Stomach smooth muscle (tissue), 2 donors: ENCODE measurements around the gene DDX25.

Source experiments
- H3K27ac ChIP-seq: one replicate; pipeline ENCODE4 v1.7.0; 2013; ENCODE audit warnings: mild to moderate bottlenecking, low read length, inconsistent platforms
- H3K27me3 ChIP-seq, 2 donors: one replicate each; pipeline ENCODE4 v1.7.0; 2013; ENCODE audit warnings: low read length in 2 of 2; ENCODE audit not compliant: insufficient read depth in 2 of 2, control insufficient read depth in 1 of 2
- H3K36me3 ChIP-seq, 2 donors: one replicate each; pipeline ENCODE4 v1.7.0; 2013; ENCODE audit warnings: low read length in 2 of 2; ENCODE audit not compliant: control insufficient read depth in 2 of 2, insufficient read depth in 2 of 2
- H3K4me1 ChIP-seq: one replicate; pipeline ENCODE4 v1.7.0; 2013; ENCODE audit warnings: low read length; ENCODE audit not compliant: control insufficient read depth, insufficient read depth
- H3K4me3 ChIP-seq, 2 donors: one replicate each; pipeline ENCODE4 v1.7.0; 2013; ENCODE audit warnings: low read length in 2 of 2
- H3K9ac ChIP-seq, 2 donors: one replicate each; pipeline ENCODE4 v1.7.0; 2013; ENCODE audit warnings: low read length in 2 of 2, mild to moderate bottlenecking in 1 of 2
- H3K9me3 ChIP-seq, 2 donors: one replicate each; pipeline ENCODE4 v1.7.0; 2013; ENCODE audit warnings: low read length in 2 of 2; ENCODE audit not compliant: control insufficient read depth in 2 of 2
- donor health status: healthy.
- donor health status: Pancreatic carcinoma.

Gene DDX25

DNA sequence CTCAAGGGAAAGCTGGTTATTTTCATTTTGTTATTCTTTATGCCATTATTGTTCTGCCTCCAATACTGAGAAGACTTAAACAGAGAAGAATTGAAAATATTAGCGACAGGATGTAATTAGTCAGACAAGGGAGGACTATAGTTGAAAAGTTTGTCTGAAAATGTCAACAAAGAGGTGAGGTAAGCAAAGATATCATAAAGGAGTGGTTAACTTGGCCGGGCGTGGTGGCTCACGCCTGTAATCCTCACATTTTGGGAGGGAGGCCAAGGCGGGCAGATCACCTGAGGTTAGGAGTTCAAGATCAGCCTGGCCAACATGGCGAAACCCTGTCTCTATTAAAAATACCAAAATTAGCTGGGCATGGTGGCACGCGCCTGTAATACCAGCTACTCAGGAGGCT is 20.9 kb upstream of the DDX25 start:
- peaks cover 16% of the 10 kb centered on the region for H3K4me1 ChIP-seq
- no peaks in the 10 kb centered on the region for H3K9me3 ChIP-seq

GRCh38 chr11:125886997-125887372 is 17.3 kb upstream of the DDX25 start:
- H3K9ac ChIP-seq = peak overlapping the region; percentile 64 to 68
- H3K27me3 ChIP-seq = no peaks in the 10 kb centered on the region
- H3K9me3 ChIP-seq = no peaks in the 10 kb centered on the region
- no peaks in the 10 kb centered on the region for H3K36me3 ChIP-seq
- peak overlapping the region; percentile 87 for H3K27ac ChIP-seq
- H3K4me3 ChIP-seq = peak overlapping the region; percentile 80 to 87
- peaks cover 16% of the 10 kb centered on the region for H3K4me1 ChIP-seq

More for the DNA sequence above, 20.9 kb upstream of the DDX25 start:
- Histone ChIP-seq H3K27ac (no peak overlapping the region), H3K36me3 (no peaks in the 10 kb centered on the region), H3K27me3 (no peaks in the 10 kb centered on the region), H3K9ac (no peak overlapping the region), H3K4me3 (no peak overlapping the region)

DNA sequence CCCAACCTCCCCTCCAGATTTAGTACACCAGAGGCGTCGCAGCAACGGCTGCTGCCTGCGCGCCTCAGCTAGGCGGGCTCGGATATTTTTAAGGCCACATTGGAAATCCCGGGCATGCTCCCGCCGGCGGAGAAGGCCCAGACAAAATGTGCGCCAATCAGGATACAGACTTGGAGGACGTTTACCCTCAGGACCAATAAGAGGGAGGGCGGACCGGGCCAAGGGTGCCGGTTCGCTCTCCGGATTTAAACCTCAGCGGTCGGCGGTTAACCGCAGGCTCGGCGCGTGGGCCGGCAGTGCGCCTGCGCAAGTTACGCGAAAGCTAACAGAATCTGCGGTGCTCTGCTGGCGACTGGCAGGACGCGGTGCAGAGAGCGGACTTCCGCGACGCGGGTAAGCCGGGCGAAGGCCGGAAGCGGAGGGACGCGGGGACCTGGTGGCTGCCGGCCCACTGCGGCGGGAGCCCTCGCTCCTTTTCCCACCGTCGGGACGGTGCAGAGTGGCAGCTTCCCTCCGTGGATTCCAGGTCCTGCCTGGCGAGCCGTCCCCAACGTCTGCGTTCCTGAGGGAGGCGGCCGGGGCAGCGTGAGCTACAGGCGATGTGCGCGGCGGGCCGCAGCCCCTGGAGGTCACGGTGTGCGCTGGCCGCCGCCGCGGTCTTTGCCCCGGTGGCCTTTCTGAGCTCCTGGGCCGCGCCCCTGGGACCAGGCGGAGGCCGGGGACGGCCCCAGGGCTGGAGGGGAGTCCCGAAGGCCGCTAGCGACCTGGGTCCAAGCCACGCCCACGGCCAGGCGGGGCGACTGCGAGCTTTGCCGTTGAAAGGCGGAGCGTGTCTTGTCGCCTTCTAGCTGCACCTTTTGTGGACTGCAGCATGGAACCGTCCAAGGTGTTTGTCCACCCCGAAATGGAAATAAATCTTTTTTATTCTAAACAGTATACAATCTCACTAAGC is 16.7 kb upstream of the DDX25 start, which contains the start of gene HYLS1:
TSS of gene HYLS1 (plus strand) at position 296 of the 952 bp plus-strand sequence. CDS start 11,701 bp downstream, outside the sequence.
- H3K4me1 ChIP-seq = peaks cover 16% of the 10 kb centered on the region

DNA sequence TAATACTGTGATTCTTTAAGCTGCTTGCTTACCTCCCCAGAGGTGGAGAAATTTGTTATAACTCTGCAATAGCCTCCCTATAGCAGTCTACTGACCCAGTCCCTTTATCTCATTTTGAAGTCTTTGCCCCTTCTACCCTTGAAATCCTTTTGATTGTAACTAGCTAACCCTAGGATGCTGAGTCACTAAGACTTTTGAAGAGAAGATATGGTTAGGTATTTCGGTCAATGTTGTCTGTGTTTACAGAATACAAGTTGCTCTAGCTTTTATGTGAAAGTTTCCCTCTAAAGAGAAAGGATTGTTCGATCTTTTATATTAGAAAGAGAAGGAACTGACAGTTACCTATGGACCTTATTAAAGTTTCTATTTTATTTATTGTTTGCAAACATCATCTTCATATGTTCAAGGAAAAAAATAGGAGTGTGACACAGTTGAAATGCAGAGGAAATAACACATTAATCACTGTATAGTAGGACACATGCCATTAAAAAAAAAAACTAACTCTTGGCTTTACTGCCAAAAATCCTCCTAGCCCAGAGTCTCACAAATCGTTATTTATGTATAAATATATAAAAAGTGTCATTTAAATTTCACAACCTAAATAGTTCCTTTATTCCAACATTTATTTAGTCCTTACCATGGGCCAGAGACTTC is 13.7 kb upstream of the DDX25 start:
- H3K9me3 ChIP-seq = no peaks in the 10 kb centered on the region
- H3K4me1 ChIP-seq = peaks cover 16% of the 10 kb centered on the region
- no peaks in the 10 kb centered on the region for H3K27me3 ChIP-seq
- H3K36me3 ChIP-seq = peaks cover 9 to 13% of the 10 kb centered on the region in 2 donors
- H3K4me3 ChIP-seq = no peak overlapping the region
- H3K9ac ChIP-seq = no peak overlapping the region
- no peak overlapping the region for H3K27ac ChIP-seq

More for the DNA sequence above, 16.7 kb upstream of the DDX25 start, which contains the start of gene HYLS1:
- Histone ChIP-seq H3K9ac (peak within 1 kb of the TSS; percentile 64 to 77), H3K4me3 (peak within 1 kb of the TSS; percentile 80 to 87), H3K27me3 (no peaks in the 10 kb centered on the region), H3K36me3 (peaks cover 0 to 2% of the 10 kb centered on the region in 2 donors), H3K9me3 (no peaks in the 10 kb centered on the region), H3K27ac (peak within 1 kb of the TSS; percentile 87)

GRCh38 chr11:125892071-125892470 is 12.2 kb upstream of the DDX25 start:
- Histone ChIP-seq H3K4me3 (no peak overlapping the region), H3K27me3 (no peaks in the 10 kb centered on the region), H3K4me1 (peaks cover 4% of the 10 kb centered on the region), H3K9me3 (no peaks in the 10 kb centered on the region), H3K9ac (no peak overlapping the region), H3K36me3 (peaks cover 9 to 15% of the 10 kb centered on the region in 2 donors), H3K27ac (no peak overlapping the region)

- H3K4me3 ChIP-seq = no peak overlapping the region
- peaks cover 9 to 15% of the 10 kb centered on the region in 2 donors for H3K36me3 ChIP-seq
- H3K9me3 ChIP-seq = no peaks in the 10 kb centered on the region
- no peak overlapping the region for H3K27ac ChIP-seq
- H3K9ac ChIP-seq = no peak overlapping the region
- no peaks in the 10 kb centered on the region for H3K4me1 ChIP-seq
- H3K27me3 ChIP-seq = no peaks in the 10 kb centered on the region
Measured at GRCh38 chr11:125892994-125893393, 11.3 kb upstream of the DDX25 start.

GRCh38 chr11:125901872-125902271 is 2.4 kb upstream of the DDX25 start:
- H3K9ac ChIP-seq = no peak overlapping the region
- H3K4me1 ChIP-seq = peaks cover 15% of the 10 kb centered on the region
- H3K4me3 ChIP-seq = peak overlapping the region in 1 of 2 donors; percentile 92
- no peak overlapping the region for H3K27ac ChIP-seq
- peaks cover 13 to 21% of the 10 kb centered on the region in 2 donors for H3K27me3 ChIP-seq
- no peaks in the 10 kb centered on the region for H3K9me3 ChIP-seq
- peaks cover 8 to 13% of the 10 kb centered on the region in 2 donors for H3K36me3 ChIP-seq

- peaks cover 8 to 13% of the 10 kb centered on the region in 2 donors for H3K36me3 ChIP-seq
- H3K27me3 ChIP-seq = peaks cover 13 to 21% of the 10 kb centered on the region in 2 donors
- peak overlapping the region; percentile 76 for H3K27ac ChIP-seq
- H3K9me3 ChIP-seq = no peaks in the 10 kb centered on the region
- H3K4me3 ChIP-seq = peak overlapping the region; percentile 66 to 92
- H3K4me1 ChIP-seq = peaks cover 15% of the 10 kb centered on the region
- peak overlapping the region; percentile 84 to 94 for H3K9ac ChIP-seq
Measured at GRCh38 chr11:125902277-125902926, 1.9 kb upstream of the DDX25 start.

GRCh38 chr11:125902927-125903710 is 1.2 kb upstream of the DDX25 start, which contains the start of gene PUS3:
Gene PUS3, minus strand, starts transcription at chr11:125903206. Its CDS starts 6,922 bp downstream, at chr11:125896284.
- Histone ChIP-seq H3K9me3 (no peaks in the 10 kb centered on the region), H3K4me1 (peaks cover 15% of the 10 kb centered on the region), H3K36me3 (peaks cover 8 to 13% of the 10 kb centered on the region in 2 donors), H3K27me3 (peaks cover 13 to 21% of the 10 kb centered on the region in 2 donors), H3K4me3 (peak within 1 kb of the TSS; percentile 66 to 92), H3K27ac (peak within 1 kb of the TSS; percentile 76), H3K9ac (peak within 1 kb of the TSS; percentile 84 to 94)
